Measurements from ENCODE around the gene MROH7.

MROH7 gene

GRCh38 chr1:54640863-54641836, at the start of gene MROH7:
Gene MROH7 (plus strand): TSS chr1:54641786. CDS start chr1:54652927, 11,141 bp downstream.
- FAIRE-seq = no peak

GRCh38 chr1:54593571-54594160, 47.9 kb upstream of the MROH7 start:
- no peak for FAIRE-seq

GRCh38 chr1:54594463-54594862, 47.1 kb upstream of the MROH7 start:
- no peak for FAIRE-seq

GRCh38 chr1:54595956-54596498, 45.6 kb upstream of the MROH7 start:
- FAIRE-seq = no peak

GRCh38 chr1:54596756-54597155, 44.8 kb upstream of the MROH7 start:
- no peak for FAIRE-seq

- no peak for FAIRE-seq
These were observed 44.0 kb upstream of the MROH7 start for GRCh38 chr1:54597455-54598030.

- FAIRE-seq = no peak
These were observed 42.3 kb upstream of the MROH7 start for GRCh38 chr1:54599211-54599823.

- FAIRE-seq = no peak
These were observed 40.5 kb upstream of the MROH7 start for GRCh38 chr1:54600947-54601721.

- FAIRE-seq = no peak
These were observed 39.9 kb upstream of the MROH7 start for GRCh38 chr1:54601730-54602129.

- FAIRE-seq = no peak
These were observed 39.0 kb upstream of the MROH7 start for GRCh38 chr1:54602554-54602953.

- no peak for FAIRE-seq
These were observed 38.3 kb upstream of the MROH7 start for GRCh38 chr1:54603241-54603640.

- no peak for FAIRE-seq
These were observed 37.5 kb upstream of the MROH7 start for GRCh38 chr1:54604051-54604450.

GRCh38 chr1:54604572-54605370, 36.8 kb upstream of the MROH7 start:
- no peak for FAIRE-seq

GRCh38 chr1:54606096-54606989, 35.2 kb upstream of the MROH7 start:
- no peak for FAIRE-seq

- FAIRE-seq = no peak
These were observed 34.6 kb upstream of the MROH7 start for GRCh38 chr1:54606990-54607325.

- FAIRE-seq = no peak
These were observed 33.6 kb upstream of the MROH7 start for GRCh38 chr1:54607821-54608565.

- FAIRE-seq = no peak
These were observed 32.9 kb upstream of the MROH7 start for GRCh38 chr1:54608566-54609230.

GRCh38 chr1:54609301-54609921, 32.2 kb upstream of the MROH7 start:
- FAIRE-seq = no peak

- FAIRE-seq = no peak
These were observed 31.5 kb upstream of the MROH7 start for GRCh38 chr1:54610048-54610447.

All from G401.6 (cell line).